PC-9 (cell line): ENCODE measurements around the gene PLK4.

Experiments used
- EZH2 ChIP-seq: fragments of 200-600 bp; sonication (generic); IDR thresholded peaks from 2 replicates; pipeline ENCODE4 v1.8.0; 2017; ENCODE audit warnings: antibody characterized with exemption, low read depth
- TF ChIP-seq, protein P1 (sequence below): fragments of 200-600 bp; sonication (generic); conservative IDR thresholded peaks from 2 replicates; pipeline ENCODE4 v1.6.1; 2017; ENCODE audit warnings: mixed run types, antibody characterized with exemption, mild to moderate bottlenecking, moderate library complexity

DNA sequence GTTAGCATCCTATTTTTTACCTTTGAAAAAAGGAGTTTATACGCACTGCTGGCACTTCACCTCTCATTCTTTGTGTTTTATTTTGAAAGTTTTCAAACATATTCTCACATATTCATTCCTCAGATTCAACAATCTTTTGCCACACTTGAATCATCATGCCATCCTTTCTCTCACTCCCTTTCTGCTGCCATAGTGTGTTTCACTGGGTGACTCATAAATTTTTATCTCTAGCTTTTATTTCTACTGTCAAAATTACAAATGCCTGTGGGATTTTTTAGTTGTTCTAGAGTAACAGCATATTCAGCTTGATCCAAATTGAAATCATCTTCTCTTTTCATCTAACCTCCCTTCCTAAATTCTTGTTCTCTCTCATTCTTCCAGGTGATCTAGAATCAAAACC, 56.3 kb downstream of the PLK4 start:
- TF ChIP-seq, protein P1, sequence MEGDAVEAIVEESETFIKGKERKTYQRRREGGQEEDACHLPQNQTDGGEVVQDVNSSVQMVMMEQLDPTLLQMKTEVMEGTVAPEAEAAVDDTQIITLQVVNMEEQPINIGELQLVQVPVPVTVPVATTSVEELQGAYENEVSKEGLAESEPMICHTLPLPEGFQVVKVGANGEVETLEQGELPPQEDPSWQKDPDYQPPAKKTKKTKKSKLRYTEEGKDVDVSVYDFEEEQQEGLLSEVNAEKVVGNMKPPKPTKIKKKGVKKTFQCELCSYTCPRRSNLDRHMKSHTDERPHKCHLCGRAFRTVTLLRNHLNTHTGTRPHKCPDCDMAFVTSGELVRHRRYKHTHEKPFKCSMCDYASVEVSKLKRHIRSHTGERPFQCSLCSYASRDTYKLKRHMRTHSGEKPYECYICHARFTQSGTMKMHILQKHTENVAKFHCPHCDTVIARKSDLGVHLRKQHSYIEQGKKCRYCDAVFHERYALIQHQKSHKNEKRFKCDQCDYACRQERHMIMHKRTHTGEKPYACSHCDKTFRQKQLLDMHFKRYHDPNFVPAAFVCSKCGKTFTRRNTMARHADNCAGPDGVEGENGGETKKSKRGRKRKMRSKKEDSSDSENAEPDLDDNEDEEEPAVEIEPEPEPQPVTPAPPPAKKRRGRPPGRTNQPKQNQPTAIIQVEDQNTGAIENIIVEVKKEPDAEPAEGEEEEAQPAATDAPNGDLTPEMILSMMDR: no peak
- TF ChIP-seq EZH2: no peak
